Measurements from ENCODE around the gene TUBB.
"Not testable (repeated sequence)": the region's sequence is repeated elsewhere in the genome, so short reads cannot be mapped to it uniquely, and the experiment has no call there.

Gene TUBB

DNA sequence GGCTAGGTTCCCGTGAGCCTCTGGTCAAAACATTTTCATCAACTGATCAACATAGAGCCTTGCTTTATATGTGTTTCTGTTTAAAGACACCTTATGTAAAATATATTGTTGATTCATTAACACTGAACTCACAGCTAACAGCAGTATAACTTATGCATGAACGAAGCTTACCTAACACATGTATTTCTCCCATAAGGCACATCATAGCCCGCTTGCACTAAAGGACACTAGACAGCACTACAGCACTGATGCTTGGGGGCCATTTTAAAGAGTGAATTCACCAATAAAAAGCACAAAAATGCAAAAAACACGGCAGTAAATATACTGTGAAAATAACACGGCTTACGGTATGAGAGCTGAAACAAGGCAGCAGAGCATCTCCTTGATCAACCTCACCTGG is 18.4 kb downstream of the TUBB start:
- DNase-seq (ENCODE audit: low spot score), result no peak

DNA sequence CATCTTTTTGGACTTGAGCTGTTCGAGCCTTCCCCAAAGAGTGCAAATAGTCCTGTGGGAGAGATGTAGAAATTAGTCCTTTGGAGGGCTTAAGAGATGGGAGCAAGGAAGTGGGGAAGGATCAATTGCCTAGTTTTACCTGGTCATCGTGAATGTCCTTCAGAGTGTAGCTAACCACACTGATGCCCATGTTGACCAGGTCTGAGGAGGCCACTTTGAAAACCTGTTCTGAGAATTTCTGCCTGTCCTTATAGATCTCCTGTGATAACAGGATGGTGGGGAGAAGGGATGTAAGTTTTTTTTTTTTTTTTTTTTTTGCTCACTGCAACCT is 20.4 kb downstream of the TUBB start:
- DNase-seq (ENCODE audit: low spot score), result no peak

DNA sequence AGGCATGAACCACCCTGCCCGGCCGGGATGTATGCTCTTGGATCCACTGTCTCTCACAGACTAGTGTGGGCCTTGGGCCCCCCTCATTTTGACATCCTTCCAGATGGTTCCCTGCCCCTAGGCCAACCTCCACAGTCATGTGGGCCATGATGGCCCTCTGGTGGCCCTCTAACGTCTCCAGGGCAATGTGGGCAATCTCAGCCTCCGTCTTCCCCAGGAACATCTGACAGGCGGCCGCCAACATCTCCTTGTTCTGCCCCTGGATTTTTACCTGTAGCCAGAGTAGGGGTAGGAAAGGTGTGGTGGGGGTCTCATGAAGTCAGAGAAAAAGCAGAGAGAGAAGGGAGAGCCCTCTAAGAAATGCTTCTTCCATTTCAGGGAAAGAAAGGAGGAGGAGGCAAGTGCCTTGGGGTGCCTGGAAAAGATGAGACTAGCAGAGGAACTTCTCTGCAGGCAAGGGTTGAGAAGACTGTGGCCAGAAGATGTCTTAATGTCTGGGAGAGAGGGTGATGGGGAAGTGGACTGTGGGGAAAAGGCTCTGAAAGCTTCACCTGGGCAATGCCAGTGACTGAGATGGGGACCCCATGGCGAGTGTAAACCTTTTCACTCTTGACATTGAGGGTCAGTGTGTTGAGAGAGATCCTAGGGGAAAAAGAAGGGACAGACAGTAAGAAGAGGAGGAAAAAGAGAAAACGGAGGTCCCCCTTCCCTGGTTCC is 21.1 kb downstream of the TUBB start:
- DNase-seq (ENCODE audit: low spot score), result no peak

DNA sequence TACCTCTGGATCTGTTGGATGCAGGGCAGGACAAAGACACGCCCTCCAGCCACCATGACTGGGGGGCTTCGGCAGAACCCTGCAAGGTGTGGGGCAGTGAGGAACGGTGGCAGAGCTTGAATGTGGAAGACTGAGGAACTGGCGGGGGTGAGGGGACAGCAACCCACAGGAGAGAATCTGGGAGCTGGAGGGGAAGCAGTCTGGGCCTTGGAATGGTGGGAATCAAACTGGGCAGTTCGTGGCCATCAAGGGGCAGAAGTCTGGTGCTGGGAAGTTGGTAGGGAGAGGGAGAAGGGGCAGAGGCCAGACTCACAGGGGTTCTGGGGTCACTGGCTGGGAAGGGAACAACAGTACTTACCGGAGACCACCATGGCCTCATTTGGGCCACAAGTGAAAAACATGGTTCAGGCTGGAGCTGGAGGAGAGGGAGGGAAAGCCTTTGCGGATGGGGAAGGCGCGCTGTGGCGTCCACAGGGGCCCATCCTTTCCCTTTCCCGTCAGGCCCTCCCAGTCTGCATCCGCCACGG is 21.7 kb downstream of the TUBB start:
- no peak for DNase-seq (ENCODE audit: low spot score)

DNA sequence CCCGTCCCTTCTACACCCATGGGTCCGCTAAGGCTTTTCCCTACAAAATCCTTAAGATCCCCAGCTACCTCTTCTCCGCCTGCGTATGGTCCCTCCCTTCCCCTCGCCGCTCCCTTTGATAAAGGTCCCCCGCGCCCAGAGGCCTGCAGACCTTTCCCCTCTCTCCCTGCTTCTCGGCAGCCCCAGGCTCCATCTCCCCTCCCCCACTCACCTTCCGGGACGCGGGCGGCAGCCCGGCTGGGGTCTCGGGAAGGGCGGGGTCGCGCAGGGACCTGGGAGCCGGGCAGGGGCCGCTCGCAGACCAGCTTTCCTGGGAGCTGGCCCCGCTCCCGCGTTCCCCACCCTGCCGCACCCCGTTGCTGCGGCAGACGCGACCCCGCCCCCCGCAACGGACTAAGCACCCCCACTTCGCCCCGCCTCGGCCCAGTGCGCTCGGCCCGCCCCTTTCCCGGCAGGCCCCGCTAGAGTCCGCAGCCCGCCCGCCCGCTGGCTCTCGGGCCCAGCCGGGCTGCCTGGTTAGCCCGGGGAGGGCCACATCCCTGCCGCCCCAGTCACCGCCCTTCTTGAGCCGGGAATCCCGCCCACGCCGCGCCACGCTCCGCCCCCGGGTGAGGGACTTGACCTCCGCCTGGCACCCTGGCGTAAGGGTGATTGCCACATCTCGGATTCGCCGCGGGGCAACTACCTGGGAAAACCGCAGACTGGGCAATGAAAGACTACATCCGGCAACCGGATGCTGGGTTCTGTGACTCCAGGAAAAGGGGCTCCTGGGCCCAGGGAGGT is 22.4 kb downstream of the TUBB start, which contains the start of gene FLOT1:
TSS of gene FLOT1 (minus strand) at position 372 of the 783 bp plus-strand sequence. CDS start 498 bp downstream, outside the sequence.
- peak; percentile 88 for DNase-seq (ENCODE audit: low spot score)

DNA sequence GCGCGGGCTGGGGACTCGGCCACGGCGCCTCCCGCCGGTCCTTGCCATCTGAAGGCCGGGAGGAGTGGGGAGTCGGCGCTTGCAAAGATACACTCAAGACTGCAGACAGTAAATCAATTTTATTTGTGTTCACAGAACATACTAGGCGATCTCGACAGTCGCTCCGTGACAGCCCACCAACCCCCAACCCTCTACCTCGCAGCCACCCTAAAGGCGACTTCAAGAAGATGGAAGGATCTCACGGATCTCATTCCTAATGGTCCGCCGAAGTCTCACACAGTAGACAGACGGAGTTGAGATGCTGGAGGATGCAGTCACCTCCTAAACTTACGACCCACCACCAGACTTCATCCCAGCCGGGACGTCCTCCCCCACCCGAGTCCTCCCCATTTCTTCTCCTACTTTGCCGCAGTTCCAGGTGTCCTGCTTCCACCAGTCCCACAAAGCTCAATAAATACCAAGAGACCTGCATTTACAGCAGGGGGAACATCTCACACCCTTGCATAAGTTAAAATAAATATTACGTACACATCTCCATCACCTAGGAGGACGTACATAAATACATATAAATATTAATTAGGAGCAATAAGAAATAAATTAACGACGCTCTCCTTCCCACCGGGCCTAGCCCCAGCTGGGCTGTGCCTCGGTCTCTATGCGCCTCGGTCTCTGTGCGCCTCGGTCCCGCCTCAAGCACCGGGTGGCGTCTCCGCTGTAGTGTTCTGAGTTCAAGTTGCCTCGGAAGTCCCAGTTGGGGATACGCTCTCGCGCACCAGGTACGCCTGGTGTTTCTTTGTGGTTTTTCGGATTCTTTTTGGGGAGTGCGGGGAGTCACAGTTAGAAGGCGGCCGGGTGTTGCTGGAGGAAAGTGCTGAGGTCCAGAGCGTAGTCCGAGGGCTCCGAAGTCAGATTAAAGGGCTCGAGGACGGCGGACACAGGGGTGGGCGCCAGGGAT is 23.2 kb downstream of the TUBB start:
- no peak for DNase-seq (ENCODE audit: low spot score)

DNA sequence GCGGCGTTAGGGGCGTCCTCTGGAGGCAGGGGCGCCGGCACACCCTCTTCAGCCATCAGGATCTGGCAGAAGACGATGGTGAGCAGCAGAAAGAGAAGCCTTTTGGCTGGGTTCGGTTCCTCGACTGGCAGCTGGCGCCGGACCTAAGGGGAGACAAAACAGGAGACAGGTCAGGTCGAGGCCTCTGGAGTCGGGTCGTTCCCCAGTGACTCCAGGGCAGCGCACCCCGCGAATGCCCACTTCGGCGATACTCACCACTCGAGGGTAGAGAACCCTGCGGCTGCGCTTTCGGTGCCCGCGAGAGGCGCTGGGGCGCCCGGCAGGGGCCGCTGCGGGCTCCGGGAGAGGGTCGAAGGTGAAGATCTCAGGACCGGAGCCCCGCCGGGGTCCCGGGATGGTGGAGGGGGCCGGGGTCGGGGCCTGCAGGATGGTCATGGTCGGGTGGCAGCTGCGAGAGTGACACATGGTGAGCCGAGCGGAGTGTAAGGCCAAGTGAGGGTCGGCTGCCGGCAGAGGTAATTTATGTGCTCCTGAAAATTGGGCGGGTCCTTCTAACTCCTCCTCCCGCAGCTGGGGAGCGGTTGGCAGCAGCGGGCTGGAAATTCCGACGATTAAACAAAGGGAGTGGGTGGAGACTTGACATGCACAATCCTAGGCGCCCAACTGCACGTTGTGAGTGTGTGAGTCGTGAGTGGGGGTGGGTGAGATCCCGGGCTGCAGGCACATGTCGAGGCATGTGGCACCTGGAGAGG is 24.1 kb downstream of the TUBB start, which contains the start of gene IER3:
TSS of gene IER3 (minus strand) at position 494 of the 752 bp plus-strand sequence. CDS start at position 465, 29 bp downstream.
- peak; percentile 86 for DNase-seq (ENCODE audit: low spot score)

DNA sequence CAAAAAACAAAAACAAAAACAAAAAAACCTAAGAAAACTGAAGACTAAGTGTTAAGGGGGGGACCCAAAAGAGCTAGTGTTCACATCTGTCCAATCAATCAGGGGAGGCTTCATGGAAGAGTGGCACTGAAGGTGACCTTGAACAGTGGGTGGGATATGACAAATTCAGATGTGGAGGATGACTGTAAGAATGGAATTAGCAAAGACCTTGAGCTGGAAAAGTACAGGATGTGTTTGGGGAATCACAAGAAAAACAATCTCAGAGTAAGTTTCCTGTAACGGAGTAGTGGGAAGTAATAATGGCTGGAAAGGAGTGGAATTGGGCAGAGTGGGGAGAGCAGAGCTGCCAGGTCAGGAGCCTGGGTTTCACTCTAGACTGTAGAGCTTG is 27.1 kb downstream of the TUBB start:
- no peak for DNase-seq (ENCODE audit: low spot score)

DNA sequence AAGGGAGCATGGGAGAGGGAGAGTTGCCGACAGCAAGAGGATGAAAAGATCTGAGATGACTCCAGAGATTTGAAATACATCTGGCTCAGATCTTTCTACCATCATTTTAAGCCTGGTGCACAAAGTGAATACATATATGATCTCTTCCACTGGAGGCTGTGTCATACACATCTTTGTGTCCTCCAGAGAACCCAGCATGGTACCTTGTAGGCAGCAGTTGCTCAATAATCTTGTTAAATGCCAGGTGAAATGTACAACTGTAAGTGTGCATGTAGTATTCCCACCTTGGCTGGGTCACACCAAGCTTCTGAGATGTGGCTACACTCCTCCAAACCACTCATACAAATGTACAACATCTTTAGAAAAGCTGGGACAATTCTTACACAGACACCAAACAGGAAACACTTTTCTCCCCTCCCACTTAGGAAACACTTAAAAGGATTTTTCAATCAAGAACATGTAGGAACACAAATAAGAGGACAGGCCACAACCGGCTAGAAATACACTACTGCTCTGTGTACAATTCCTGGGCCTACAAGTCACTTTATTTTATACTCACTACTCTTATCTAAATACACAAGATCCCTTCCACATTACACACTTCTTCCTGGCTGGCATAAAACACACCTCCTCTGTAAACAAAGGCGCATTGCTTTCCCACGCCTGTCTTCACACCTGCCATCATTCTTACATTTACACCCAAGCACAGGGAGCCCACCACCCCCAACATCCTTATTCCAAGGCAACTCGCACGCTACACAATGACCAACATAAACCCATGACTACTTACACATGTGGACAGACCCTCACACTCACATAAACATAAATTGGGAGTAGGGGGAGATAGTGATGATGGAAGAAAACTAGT is 28.0 kb downstream of the TUBB start:
- no peak for DNase-seq (ENCODE audit: low spot score)

DNA sequence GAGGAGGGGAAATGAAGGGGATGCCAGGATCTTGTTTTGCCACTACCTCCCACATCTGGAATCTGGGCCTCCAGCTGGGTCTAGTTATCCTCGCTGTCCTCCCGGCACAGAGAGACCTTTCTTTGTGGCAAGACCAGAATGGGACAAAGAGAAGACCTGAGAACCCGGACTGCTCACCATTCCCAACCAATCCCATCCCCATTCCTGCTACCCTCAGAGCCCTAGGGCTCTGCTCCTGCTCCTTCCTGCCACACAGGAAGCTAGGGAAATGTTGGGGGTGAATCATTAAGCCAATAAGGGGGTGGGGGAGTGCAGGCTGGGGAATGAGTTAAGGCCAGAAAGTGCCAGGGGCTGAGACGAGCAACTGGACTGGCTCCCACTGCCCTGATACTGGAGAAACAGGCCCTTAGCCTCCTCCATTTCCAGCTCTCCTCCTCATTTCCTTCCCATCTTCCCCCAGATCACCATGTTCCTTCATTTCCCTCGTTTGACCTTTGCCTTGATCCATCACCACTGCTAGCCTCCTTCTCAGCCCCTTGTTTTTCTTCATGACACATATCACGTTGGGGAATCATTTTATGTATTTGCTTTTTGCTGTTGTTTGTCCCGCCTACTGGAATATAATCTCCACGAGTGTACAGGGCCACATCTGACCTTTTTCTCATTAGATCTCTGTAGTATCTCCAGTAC is 28.8 kb downstream of the TUBB start:
- DNase-seq (ENCODE audit: low spot score), result no peak

DNA sequence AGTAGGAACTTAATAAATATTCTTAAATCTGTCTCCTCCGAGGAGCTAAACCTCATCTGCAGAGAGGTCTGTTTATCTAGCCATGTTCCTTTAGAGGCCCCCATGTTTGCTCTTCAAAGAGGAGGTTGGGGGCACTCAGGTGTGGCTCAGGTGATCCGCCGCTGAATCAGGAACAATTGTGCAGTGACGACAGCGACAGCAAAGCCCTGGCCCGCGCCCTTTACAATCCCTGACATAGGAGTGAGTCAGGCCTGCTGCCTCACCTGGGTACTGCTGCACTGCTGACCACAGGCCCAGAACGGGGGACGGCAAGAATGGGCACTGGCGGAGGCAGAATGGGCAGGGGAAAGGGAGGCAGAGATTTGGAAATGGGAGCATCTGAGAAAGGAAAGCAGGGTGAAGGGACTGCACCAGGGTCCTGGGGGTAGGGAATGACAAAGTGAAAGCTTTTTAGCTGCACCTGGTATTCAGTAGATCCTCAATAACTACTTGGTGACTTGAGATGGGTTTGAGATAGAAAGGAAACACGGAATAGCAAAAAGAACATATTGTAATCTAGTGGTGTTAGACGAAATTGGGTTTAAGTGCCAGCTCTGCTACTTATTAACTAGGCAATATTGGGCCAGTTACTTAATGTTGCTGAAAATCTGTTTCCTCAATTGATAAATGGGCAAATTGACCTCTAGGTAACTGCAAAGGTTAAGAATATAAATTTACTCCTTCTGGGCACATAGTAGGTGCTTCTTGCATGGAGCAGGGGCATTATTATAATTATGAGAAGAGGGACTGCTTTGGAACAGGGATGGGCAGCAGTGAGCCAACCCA is 29.6 kb downstream of the TUBB start:
- no peak for DNase-seq (ENCODE audit: low spot score)

DNA sequence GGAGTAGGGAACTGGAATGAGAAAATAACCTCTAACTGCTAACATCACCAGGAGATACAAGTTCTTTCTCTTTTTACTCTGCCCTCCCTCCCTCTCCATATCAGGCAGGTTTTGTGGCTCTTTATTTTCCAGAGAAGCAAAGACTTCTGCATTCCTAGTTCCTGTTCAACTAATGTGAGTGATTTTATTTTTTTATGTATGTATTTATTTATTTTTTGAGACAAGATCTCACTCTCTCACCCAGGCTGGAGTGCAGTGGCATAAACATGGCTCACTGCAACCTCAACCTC is 30.2 kb downstream of the TUBB start:
- DNase-seq (ENCODE audit: low spot score), result no peak

DNA sequence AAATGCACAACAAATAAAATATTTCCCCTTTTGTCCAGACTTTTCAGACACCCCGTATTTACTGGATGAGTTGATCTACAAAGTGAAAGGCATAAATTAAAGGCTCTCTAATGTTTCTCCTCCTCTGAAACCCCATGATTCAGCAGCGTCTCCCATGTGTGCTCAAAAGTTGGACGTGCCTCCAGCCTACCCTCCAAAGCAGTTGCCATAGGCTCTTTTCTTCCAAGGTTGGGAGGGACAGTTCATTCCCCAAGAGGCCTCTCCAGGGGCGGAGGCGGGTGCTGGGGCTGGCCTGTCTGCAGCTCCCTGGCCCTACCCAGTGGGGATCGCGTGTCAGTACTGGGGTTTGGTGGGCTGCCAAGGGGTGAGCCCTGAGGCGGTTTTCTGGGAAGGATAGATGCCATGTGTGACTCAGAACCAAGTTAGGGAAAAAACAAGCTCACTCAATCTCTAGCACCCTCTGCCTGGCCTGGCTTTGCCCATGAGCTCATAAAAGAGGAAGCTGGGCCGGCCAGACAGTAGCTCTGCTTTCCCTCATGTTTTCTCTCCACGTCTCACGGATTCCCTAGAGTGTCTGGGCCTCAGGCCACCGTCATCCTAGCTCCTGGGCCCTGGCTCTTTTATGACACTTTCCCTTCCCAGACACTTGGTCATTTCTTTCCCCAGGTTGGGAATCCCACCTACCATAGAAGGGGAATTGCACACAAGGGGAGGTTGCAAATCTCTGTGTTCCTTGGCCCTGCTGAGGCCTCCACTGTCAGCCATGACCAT is 32.2 kb downstream of the TUBB start:
- DNase-seq (ENCODE audit: low spot score), result no peak

DNA sequence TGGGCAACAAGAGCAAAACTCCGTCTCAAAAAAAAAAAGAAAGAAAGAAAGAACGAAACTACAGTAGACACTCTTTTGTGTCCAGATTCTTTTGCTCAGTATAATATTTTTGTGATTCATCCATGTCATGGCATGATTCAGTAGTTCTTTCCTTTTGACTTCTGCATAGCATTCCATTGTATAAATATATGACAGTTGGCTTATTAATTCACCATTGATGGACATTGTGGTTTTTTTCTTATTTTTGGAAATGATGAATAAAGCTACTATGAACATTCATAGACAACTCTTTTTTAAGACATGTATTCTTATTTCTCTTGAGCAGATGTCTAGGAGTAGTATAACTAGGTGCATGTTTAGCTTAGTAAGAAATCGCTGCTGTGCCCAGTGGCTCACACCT is 34.5 kb downstream of the TUBB start:
- DNase-seq (ENCODE audit: low spot score), result no peak

DNA sequence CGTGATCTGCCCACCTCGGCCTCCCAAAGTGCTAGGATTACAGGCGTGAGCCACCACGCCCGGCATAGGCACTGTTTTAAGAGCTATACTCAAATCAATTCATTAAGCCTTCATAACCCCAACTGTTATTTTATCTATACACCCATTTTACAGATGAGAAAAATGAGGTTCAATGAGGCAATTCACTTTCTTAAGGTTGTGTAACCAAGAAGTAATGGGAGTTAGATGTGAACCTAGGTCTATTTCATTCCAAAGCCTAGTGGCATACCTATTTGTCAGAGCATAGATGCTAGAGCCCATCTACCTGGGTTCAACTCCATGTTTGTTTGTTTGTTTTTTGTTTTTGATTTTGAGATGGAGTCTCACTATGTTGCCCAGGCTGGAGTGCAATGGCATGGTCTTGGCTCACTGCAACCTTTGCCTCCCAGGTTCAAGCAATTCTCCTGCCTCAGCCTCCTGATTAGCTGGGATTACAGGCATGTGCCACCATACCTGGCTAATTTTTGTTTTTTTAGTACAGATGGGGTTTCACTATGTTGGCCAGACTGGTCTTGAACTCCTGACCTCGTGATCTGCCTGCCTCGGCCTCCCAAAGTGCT is 36.4 kb downstream of the TUBB start:
- DNase-seq (ENCODE audit: low spot score), result not testable (repeated sequence)

DNA sequence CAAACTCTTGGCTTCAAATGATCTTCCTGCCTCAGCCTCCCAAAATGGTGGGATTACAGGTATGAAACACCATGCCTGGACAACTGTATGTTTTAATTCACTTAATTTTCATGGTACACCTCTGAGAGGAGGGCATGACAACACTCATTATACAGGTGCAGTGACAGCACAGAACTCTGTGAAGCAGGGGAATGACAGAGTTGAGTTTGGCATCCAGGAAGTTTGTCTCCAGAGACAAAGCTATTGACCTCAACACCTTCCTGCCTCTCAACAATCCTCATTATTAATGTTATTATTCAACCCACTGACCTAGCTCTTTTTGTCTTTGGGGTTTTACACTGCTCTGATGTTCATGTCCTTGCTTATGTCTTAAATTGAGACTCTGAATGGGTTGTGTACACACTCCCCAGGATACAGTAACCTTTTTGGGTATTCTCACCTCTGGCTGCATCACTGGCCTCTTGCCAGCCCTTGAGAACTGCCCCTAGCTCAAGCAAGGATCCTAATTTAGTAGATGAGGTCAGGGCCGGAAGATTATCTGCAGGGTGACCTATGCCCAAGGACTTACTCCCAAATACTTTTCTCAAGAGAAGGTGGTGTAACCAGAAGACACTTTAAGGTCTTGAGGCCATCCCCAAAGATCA is 37.2 kb downstream of the TUBB start:
- no peak for DNase-seq (ENCODE audit: low spot score)

DNA sequence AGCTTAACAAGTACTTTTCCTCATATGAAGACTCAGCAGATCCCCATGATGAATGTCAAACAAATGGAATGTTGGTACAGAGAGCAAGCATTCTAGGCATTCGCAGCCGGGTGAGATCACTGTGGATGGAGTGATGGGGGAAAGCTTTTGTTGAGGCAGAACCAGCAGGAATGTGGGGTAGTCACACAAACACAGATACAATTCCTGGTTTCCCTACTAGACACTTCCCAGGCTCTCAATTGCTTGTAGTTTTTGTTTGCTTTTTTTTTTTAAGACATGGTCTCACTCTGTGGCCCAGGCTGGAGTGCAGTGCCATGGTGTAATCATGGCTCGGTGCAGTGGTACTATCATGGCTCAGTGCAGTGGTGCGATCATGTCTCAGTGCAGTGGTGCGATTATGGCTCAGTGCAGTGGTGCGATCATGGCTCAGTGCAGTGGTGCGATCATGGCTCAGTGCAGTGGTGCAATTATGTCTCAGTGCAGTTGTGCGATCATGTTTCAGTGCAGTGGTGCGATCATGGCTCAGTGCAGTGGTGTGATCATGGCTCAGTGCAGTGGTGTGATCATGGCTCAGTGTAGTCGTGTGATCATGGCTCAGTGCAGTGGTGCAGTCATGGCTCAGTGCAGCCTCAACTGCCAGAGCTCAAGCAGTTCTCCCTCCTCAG is 39.6 kb downstream of the TUBB start:
- no peak for DNase-seq (ENCODE audit: low spot score)

All from ecto neural progenitor cell (in vitro differentiated cells).